ENCODE data around the gene RMI2.
A peak's percentile ranks its signal among the peaks of the same experiment; 100 is the strongest.

The RMI2 gene

DNA sequence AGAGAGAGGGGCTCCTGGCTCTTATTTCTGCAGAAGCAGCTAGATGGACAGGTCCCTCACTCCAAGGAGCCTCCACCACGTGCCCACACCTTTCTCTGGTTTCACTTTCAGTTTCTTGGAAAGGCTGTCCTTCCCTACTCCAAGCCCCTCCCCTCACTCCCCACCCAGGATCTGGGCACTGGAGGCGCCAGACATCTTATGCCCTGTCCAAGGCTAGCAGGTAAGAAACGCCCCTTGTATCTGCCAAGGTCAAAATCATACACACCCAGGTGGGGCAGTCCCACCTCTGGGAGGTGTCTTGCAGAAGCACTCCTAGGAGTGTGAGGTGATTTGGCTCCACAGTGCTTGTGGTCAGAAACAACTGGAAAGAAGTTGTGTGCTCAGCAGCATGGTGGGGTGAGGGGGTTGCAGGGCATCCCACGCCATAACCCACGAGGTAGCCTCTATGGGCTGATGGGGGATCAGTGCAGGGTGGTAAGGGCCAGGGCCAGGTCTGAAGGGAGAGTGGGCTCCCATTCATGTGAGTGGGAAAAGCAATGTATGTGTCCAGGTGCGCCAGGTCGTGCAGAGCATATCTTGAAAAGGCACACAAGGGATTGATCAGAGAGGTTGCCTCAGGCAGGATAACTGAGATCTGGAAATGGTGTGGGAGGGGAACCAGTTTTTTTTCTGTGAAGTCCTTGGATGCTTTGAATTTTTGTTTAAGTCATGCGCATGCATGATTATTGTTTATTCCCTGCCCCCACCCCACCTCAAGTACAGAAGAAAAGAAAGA lies 32.4 kb upstream of the RMI2 start:
- DNase-seq (ENCODE audit: low read depth), result peak; percentile 78
- no peak overlapping the region for H3K9ac ChIP-seq (ENCODE audit: low read length)
- no peaks in the 10 kb centered on the region for H3K9me3 ChIP-seq (ENCODE audit: control insufficient read depth, low read length)
- H3K27me3 ChIP-seq (replicated peaks; ENCODE audit: control insufficient read depth, insufficient read depth, low read length), result no peaks in the 10 kb centered on the region
- peaks cover 11% of the 10 kb centered on the region for H3K4me1 ChIP-seq (ENCODE audit: control insufficient read depth, insufficient read depth, low read length)
- no peak overlapping the region for H3K4me3 ChIP-seq (ENCODE audit: low read length)
- H3K36me3 ChIP-seq (ENCODE audit: control insufficient read depth, insufficient read depth, low read length, severe bottlenecking), result no peaks in the 10 kb centered on the region

DNA sequence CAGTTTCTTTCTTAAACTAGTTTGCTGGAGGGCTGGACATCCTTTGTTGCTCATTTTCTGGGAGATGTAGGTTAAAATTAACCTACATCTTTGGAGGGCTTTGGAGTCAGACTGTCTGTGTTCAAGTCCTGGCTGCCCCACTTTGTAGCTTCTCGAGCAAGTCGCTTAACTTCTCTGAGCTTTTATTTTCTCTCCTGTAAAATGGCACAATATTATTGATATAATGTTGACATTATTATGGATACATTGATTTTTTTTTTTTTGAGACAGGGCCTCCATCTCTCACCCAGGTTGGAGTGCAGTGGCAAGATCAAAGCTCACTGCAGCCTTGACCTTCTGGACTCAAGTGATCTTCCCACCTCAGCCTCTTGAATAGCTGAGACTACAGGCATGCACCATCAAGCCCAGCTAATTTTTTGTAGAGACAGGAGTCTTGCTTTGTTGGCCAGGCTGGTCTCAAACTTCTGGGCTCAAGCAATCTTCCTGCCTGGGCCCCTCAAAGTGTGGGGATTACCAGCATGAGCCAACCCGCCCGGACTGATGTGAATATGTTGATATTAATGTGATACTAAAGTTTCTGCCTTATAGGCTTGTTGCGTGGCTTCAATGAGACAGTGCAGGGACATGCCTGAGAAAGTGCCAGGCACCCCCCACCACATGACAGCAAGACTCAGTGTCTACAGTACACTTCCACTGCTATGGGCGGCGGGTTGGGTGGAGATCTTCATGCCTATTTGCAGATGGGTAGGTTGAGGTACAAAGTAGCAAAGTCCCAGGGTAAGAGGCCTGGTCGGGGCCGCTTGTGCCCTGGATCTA lies 31.6 kb upstream of the RMI2 start:
- H3K4me1 ChIP-seq (ENCODE audit: control insufficient read depth, insufficient read depth, low read length), result peaks cover 11% of the 10 kb centered on the region
- H3K27me3 ChIP-seq (replicated peaks; ENCODE audit: control insufficient read depth, insufficient read depth, low read length), result no peaks in the 10 kb centered on the region
- no peak for DNase-seq (ENCODE audit: low read depth)
- H3K36me3 ChIP-seq (ENCODE audit: control insufficient read depth, insufficient read depth, low read length, severe bottlenecking), result no peaks in the 10 kb centered on the region
- no peak overlapping the region for H3K4me3 ChIP-seq (ENCODE audit: low read length)
- H3K9ac ChIP-seq (ENCODE audit: low read length), result no peak overlapping the region
- no peaks in the 10 kb centered on the region for H3K9me3 ChIP-seq (ENCODE audit: control insufficient read depth, low read length)

DNA sequence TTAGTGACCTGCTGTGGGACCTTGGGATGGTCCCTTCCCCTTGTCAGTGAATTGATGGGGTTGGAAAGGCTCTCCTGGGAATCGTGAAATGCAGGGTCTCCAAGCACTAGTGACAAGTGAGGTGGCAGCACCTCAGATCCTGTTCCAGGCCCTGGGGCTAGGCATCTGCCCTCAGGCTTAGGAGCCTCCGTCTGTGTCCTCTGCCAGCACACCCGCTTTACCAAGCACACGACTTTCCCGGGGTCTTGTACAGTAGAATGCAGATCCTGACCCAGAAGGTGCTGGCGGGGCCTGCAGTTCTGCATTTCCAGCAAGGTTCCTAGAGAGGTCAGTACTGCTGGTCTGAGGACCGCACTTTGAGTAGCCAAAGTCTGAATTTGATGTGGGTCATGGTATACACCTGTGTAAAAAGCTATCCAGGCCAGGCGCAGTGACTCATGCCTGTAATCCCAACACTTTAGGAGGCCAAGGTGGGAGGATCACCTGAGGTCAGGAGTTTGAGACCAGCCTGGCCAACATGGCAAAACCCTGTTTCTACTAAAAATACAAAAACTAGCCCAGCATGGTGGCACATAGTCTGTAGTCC lies 30.9 kb upstream of the RMI2 start:
- no peaks in the 10 kb centered on the region for H3K9me3 ChIP-seq (ENCODE audit: control insufficient read depth, low read length)
- no peak overlapping the region for H3K4me3 ChIP-seq (ENCODE audit: low read length)

DNA sequence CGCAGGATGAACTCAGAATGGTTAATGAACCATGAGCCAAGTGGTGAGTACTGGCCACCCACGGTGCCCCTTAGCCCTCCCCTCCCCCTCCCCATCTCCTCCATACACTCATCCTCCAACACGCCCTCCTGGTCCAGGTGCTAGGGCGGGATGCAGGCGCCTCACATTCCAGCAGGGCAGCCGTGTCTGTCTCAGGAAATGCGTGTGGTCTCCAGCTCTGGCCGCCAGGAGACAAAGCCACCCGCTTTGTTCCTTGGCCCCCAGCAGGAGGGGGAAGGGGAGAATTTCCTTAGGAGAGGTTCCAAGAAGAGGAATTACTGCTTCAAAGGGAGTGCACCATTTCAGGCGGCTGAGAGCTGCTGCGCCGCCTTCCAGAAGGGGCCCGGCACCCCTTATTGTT lies 29.7 kb upstream of the RMI2 start:
- no peak overlapping the region for H3K4me3 ChIP-seq (ENCODE audit: low read length)
- no peak overlapping the region for H3K9ac ChIP-seq (ENCODE audit: low read length)
- no peak for DNase-seq (ENCODE audit: low read depth)

More for the DNA sequence above, 30.9 kb upstream of the RMI2 start:
- no peaks in the 10 kb centered on the region for H3K36me3 ChIP-seq (ENCODE audit: control insufficient read depth, insufficient read depth, low read length, severe bottlenecking)
- DNase-seq (ENCODE audit: low read depth), result no peak
- no peak overlapping the region for H3K9ac ChIP-seq (ENCODE audit: low read length)
- H3K27me3 ChIP-seq (replicated peaks; ENCODE audit: control insufficient read depth, insufficient read depth, low read length), result no peaks in the 10 kb centered on the region
- H3K4me1 ChIP-seq (ENCODE audit: control insufficient read depth, insufficient read depth, low read length), result peaks cover 11% of the 10 kb centered on the region

DNA sequence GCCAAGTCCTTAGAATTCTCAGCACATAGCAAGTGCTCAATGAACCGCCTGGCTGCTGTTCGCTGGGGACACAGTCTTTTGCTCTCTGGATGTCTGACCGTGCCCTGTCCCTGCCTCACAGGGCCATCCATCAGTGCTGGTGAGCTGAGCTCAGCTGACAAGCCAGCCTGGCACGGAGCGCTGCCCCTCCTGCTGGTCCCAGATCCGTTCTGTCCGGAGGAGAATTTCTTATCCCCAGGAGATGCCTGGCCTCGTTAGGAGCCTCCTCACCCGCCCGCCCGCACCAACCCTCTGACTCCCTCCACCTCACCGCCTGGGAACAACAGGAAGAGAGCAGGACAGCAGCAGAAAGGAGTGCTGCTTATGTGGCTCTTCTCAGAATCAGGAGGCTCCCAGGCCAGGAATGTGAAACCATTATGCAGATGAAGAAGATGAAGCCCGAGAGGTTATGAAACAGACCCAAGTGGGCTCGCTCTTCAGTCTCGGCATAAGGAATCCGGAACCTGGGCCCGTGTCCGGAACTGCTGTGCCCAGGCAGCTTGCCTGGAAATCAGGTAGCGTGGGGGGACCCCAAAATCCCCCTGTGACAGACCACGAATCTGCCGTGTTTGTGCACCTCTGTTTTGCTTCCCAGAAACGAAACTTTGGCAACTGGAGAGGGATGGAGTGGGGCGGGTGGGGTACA lies 28.8 kb upstream of the RMI2 start:
- no peak overlapping the region for H3K9ac ChIP-seq (ENCODE audit: low read length)
- H3K4me1 ChIP-seq (ENCODE audit: control insufficient read depth, insufficient read depth, low read length), result peaks cover 8% of the 10 kb centered on the region
- no peaks in the 10 kb centered on the region for H3K36me3 ChIP-seq (ENCODE audit: control insufficient read depth, insufficient read depth, low read length, severe bottlenecking)
- H3K27me3 ChIP-seq (replicated peaks; ENCODE audit: control insufficient read depth, insufficient read depth, low read length), result no peaks in the 10 kb centered on the region
- H3K9me3 ChIP-seq (ENCODE audit: control insufficient read depth, low read length), result no peaks in the 10 kb centered on the region
- DNase-seq (ENCODE audit: low read depth), result no peak
- H3K4me3 ChIP-seq (ENCODE audit: low read length), result no peak overlapping the region

More for the DNA sequence above, 29.7 kb upstream of the RMI2 start:
- H3K9me3 ChIP-seq (ENCODE audit: control insufficient read depth, low read length), result no peaks in the 10 kb centered on the region
- H3K4me1 ChIP-seq (ENCODE audit: control insufficient read depth, insufficient read depth, low read length), result peaks cover 8% of the 10 kb centered on the region
- no peaks in the 10 kb centered on the region for H3K36me3 ChIP-seq (ENCODE audit: control insufficient read depth, insufficient read depth, low read length, severe bottlenecking)
- no peaks in the 10 kb centered on the region for H3K27me3 ChIP-seq (replicated peaks; ENCODE audit: control insufficient read depth, insufficient read depth, low read length)

DNA sequence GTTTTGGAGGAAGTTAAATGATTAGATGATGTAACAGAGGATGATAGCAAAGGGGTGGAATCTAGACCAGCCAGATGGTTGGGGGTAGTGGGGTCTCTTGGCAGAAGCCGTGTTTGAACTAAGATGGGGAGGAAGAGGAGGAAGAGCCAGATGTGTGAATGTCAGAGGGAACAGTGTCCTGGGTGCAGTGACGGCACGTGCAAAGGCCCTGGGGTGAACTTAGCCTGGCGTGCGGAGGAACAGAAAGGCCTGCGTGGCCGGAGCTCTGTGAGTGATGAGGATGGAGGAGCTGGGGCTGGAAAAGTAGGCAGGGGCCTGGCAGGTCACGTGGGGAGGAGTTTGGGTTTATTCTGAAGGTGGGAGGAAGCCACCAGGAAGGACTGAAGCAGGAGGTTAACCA lies 26.4 kb upstream of the RMI2 start:
- Histone ChIP-seq H3K4me3 (ENCODE audit: low read length) (no peak overlapping the region), H3K9me3 (ENCODE audit: control insufficient read depth, low read length) (no peaks in the 10 kb centered on the region), H3K9ac (ENCODE audit: low read length) (no peak overlapping the region), H3K36me3 (ENCODE audit: control insufficient read depth, insufficient read depth, low read length, severe bottlenecking) (no peaks in the 10 kb centered on the region), H3K27me3 (replicated peaks; ENCODE audit: control insufficient read depth, insufficient read depth, low read length) (no peaks in the 10 kb centered on the region), H3K4me1 (ENCODE audit: control insufficient read depth, insufficient read depth, low read length) (no peaks in the 10 kb centered on the region)
- no peak for DNase-seq (ENCODE audit: low read depth)

DNA sequence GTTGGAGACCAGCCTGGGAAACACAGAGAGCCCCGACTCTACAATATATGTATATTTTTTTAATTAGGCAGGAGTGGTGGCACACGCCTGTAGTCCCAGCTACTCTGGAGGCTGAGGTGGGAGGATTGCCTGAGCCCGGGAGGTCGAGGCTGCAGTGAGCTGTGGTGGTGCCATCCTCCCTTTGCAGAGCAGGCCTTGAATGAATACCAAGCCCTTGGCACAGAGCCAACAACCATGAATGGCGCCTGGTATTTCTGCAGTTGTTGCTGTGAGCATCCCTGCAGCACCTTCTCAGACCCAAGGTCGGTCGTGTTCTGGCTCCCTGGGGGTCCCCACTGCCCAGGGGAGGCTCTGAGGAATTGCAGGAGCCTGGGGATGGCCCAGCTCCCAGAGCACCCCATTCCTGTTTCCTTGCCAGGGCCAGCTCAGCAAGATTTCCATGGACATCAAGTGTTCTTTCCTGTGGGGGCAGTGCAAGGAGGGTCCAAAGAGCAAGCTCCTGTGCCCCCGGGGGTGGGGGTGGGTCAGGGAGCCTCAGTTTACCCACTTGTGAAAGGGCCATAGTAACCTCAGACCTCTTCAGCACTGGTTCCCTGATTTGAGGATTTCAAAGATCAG lies 25.6 kb upstream of the RMI2 start:
- no peak overlapping the region for H3K4me3 ChIP-seq (ENCODE audit: low read length)
- H3K4me1 ChIP-seq (ENCODE audit: control insufficient read depth, insufficient read depth, low read length), result no peaks in the 10 kb centered on the region
- H3K36me3 ChIP-seq (ENCODE audit: control insufficient read depth, insufficient read depth, low read length, severe bottlenecking), result no peaks in the 10 kb centered on the region
- H3K27me3 ChIP-seq (replicated peaks; ENCODE audit: control insufficient read depth, insufficient read depth, low read length), result no peaks in the 10 kb centered on the region
- H3K9me3 ChIP-seq (ENCODE audit: control insufficient read depth, low read length), result no peaks in the 10 kb centered on the region
- H3K9ac ChIP-seq (ENCODE audit: low read length), result no peak overlapping the region
- DNase-seq (ENCODE audit: low read depth), result peak; percentile 33

DNA sequence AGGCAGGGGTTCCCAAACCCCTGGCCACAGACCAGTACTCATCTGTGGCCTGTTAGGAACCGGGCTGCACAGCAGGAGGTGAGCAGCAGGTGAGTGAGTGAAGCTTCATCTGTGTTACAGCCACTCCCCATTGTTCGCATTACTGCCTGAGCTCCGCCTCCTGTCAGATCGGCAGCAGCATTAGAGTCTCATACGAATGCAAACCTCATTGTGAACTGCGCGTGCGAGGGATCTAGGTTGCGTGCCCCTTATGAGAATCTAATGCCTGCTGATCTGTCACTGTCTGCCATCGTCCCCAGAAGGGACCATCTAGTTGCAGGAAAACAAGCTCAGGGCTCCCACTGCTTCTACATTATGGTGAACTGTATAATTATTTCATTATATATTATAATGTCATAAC lies 25.1 kb upstream of the RMI2 start:
- no peaks in the 10 kb centered on the region for H3K4me1 ChIP-seq (ENCODE audit: control insufficient read depth, insufficient read depth, low read length)

DNA sequence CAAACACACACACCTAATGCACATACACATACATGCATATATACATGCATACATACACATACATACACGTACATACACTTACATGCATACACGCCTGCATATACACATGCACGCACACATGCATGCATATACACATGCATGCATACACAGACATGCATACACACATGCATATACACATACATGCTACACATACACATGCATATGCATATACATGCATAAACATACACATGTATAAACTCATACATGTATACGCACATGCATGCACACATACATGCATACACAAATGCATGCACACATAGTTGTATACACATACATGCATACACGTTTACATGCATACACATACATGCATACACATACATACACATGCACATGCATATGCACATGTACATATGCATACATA lies 23.6 kb upstream of the RMI2 start:
- Histone ChIP-seq H3K4me3 (ENCODE audit: low read length) (no peak overlapping the region), H3K36me3 (ENCODE audit: control insufficient read depth, insufficient read depth, low read length, severe bottlenecking) (no peaks in the 10 kb centered on the region), H3K9me3 (ENCODE audit: control insufficient read depth, low read length) (no peaks in the 10 kb centered on the region), H3K27me3 (replicated peaks; ENCODE audit: control insufficient read depth, insufficient read depth, low read length) (no peaks in the 10 kb centered on the region), H3K4me1 (ENCODE audit: control insufficient read depth, insufficient read depth, low read length) (no peaks in the 10 kb centered on the region), H3K9ac (ENCODE audit: low read length) (no peak overlapping the region)
- no peak for DNase-seq (ENCODE audit: low read depth)

More for the DNA sequence above, 25.1 kb upstream of the RMI2 start:
- DNase-seq (ENCODE audit: low read depth), result no peak
- Histone ChIP-seq H3K9ac (ENCODE audit: low read length) (no peak overlapping the region), H3K27me3 (replicated peaks; ENCODE audit: control insufficient read depth, insufficient read depth, low read length) (no peaks in the 10 kb centered on the region), H3K9me3 (ENCODE audit: control insufficient read depth, low read length) (no peaks in the 10 kb centered on the region), H3K36me3 (ENCODE audit: control insufficient read depth, insufficient read depth, low read length, severe bottlenecking) (no peaks in the 10 kb centered on the region), H3K4me3 (ENCODE audit: low read length) (no peak overlapping the region)

DNA sequence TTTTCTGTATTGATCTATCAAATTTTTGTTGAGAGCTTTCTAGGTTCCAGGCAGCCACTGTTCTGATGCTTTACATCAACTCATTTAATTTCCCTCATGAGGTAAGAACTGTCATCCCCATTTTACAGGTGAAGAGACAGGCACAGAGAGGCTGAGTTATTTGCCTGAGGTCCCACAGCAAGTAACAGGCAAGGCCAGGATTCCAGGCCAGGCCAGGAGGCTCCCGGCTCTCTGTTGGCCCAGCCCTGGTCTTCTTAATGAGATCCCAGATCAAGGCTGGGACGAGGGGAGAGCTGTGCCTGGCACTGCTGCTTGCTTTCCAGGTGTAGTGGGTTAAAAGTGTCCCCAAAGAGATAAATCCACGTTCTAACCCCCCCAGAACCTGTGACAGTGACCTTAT lies 22.4 kb upstream of the RMI2 start:
- DNase-seq (ENCODE audit: low read depth), result no peak
- no peaks in the 10 kb centered on the region for H3K36me3 ChIP-seq (ENCODE audit: control insufficient read depth, insufficient read depth, low read length, severe bottlenecking)
- no peaks in the 10 kb centered on the region for H3K27me3 ChIP-seq (replicated peaks; ENCODE audit: control insufficient read depth, insufficient read depth, low read length)
- H3K4me1 ChIP-seq (ENCODE audit: control insufficient read depth, insufficient read depth, low read length), result peaks cover 3% of the 10 kb centered on the region
- H3K9me3 ChIP-seq (ENCODE audit: control insufficient read depth, low read length), result no peaks in the 10 kb centered on the region
- no peak overlapping the region for H3K4me3 ChIP-seq (ENCODE audit: low read length)
- no peak overlapping the region for H3K9ac ChIP-seq (ENCODE audit: low read length)
